ENCODE data around the gene USP49. TPM values are rescaled to one million over a fixed set of nuclear protein-coding genes. Genes with fewer than 3 reads are reported as not detected.
"Not testable (repeated sequence)": the region's sequence is repeated elsewhere in the genome, so short reads cannot be mapped to it uniquely, and the experiment has no call there.

USP49 gene
- total RNA-seq, 1 donor from 2014 or later: 2.2 TPM

- no peak for DNase-seq (ENCODE audit: low read depth)
Measured at GRCh38 chr6:41781366-41781730, 113.8 kb downstream of the USP49 start.

DNA sequence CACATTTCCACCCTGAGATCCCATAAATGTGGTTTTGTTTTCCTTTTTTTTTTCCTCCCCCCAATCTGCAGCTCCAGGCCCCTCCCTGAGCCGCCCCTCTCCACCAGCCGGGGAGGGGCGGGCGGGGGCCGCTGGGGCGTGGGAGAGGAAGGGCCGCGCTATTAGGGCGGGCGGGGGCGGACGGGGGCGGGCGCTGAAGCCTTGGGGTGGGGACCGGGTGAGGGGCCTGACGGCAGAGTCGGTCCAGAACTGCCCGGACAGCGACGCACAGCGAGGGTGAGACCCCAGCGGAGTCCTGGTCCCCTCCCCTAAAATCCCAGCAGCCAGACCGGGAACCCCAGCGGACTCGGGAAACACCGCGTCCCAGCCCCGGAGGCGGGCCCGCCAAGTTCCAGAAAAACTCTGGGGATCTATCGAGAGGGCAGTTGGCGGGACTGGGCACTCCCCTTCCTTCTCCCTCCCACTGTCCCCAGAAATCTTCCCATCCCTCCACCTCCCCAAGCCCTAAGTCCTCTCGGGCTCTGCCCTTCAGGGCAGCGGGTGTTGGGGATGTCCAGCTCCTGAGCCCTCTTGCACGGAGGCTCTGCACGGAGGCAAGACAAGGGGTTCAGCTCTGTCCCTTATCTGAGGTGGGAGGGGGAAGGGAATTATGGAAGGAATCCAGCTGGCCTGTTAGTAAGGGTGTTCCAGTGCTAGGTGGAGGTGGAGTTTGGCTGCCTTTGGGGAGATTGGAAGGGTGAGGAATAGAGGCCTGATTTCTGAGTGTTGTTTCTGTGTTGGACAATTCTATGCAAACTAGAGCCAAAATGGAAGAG lies 114.4 kb downstream of the USP49 start, which contains the start of gene PRICKLE4:
Gene PRICKLE4, plus strand, starts transcription at position 232 of the 815 bp plus-strand sequence. CDS start 2,692 bp downstream, outside the sequence.
- DNase-seq (ENCODE audit: low read depth): peak; percentile 38

DNA sequence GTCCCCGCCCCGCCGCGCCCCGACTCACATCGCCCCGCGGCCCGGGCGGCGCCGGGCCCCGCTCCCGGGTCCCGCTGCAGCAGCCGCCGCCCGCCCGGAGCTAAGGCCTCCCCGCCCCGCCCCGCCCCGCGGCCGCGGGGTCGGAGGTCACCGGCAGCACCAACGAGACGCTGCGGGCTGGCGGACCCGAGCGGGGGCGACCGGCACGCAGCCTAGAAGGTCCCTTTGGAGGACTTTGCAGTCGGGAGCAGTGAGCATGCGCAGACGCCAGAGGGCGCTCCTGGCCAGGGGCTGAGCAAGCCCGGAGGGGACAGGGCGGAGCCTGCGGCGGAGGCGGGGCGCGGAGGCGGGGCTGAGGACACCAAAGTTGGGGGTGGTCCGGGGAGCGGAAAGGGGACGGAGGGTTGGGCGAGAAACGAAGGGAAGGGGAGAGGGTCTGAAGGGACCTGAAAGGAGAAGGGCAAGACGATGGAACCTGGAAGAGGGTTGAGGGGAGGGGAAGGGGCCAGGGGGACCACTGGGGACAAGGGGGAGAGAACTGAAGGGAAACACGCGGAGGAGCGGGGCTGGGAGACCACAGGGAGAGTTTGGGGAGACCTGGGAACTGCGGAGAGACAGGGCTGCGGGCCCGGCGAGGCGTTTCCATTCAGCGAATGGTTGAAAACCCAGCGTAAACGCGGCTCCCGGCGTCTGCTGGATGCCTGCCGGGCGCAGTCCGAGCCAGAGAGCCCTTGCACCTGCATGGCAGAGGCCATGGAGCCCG lies 115.2 kb downstream of the USP49 start, which contains the start of gene FRS3:
Gene FRS3, minus strand, starts transcription at position 113 of the 763 bp plus-strand sequence. CDS start 2,913 bp downstream, outside the sequence.
- peak; percentile 97 for DNase-seq (ENCODE audit: low read depth)

GRCh38 chr6:41779336-41779735 lies 115.8 kb downstream of the USP49 start:
- peak; percentile 11 for DNase-seq (ENCODE audit: low read depth)

DNA sequence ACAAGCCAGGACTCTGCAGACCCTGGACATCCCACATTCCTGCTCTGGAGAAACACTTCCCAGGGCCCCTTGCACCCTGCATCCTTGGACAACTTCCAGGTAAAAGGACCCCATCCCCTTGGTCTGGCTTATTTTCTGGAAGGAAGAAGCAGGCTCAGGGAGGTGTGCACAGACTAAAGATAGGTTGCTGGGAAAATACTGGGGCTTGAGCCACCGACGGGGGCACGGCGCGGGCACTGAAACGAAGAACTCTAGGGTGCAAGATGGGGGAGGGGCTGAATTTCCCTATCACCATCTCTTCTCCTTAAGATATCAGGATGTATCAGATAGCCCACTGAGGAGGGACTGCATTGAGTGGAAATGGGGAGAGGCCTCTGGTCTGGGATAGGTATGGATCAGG lies 116.3 kb downstream of the USP49 start:
- no peak for DNase-seq (ENCODE audit: low read depth)

DNA sequence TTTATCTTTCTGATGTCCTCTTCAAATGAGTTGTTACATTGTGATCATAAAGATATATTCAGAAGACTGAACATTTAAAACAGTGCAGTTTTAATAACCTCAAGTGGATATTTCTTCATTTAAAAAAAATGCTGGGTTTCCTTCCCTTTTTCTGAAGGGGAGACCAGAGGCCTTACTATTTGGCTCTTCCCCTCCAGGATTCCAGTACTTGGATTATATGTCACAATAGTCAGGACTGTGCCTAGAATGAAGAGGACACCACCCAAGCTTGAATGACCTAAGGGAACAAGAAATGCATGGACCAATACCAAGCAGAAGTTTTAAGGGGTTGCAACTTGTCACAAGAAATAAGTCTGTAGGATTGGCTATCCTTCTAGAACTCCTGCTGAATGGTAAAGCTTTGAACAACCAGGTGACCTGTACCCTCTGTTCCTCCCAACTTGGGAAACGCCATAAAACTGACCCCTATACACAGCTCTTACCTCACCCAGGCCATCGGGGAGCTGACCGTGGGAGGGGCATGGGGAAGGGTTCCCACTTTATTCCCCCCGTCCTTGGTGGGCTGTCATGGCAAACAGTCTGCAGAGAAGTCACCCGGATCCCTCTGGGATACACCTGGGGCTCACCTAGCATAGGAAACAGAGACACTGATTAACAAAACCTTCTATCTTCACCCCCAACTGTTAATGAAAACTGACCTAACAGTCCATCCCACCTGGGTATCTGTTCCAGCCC lies 117.5 kb downstream of the USP49 start:
- DNase-seq (ENCODE audit: low read depth): no peak

- DNase-seq (ENCODE audit: low read depth): no peak
Measured at GRCh38 chr6:41775293-41775882, 119.8 kb downstream of the USP49 start.

GRCh38 chr6:41774841-41775240 lies 120.3 kb downstream of the USP49 start:
- no peak for DNase-seq (ENCODE audit: low read depth)

- DNase-seq (ENCODE audit: low read depth): no peak
Measured at GRCh38 chr6:41771058-41771983, 123.9 kb downstream of the USP49 start.

DNA sequence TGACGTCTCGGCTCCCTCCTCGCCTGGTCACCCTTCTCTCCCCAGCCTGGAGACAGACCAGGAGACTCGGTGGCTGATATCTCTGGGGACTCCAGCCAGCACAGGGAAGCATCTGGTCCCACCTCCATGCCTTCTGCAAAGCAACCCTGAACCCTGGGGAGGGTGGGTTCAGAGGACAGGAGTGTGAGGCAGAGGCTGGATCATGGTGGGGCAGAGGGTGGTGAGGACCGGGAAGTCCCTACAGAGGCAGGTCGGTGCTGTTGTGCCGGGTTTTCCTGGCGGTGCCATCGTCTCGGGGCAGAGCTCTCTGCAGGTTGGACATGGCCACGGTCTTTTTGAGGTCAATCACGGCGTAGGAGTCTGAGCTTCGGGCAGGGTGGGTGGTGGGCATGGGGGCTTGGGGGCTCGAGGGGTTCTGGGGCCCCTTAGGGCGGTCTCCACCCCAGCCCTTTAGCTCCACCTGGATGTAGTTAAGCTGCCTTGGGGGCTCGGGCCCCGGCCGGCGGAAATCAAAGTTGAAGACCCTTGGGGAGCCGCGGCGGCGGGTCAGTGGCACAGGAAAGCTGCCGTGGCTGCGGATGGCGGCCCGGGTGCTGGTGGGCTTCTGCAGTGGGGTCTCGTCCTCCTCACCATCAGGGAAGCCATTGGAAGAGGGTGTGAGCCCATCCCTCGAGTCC lies 124.7 kb downstream of the USP49 start:
- DNase-seq (ENCODE audit: low read depth): no peak

DNA sequence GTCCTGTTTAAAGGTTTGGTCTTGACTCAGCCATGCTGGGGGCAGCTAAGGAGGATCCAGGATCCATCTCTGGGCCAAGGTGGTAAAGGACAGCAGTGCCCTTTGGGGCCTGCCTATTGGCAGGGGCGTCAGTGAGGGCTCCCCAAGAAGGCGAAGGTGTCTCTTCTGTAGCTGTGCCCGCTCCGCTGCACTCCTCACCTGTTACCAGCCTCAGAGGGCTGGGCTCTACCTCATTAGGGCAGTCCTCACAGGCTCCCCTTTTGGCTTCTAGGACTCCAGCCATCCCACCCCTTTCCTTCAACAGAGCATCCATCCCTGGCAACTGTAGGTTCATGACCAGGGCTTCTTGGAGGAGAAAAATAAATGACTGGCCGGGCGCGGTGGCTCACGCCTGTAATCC lies 125.8 kb downstream of the USP49 start:
- no peak for DNase-seq (ENCODE audit: low read depth)

- DNase-seq (ENCODE audit: low read depth): no peak
Measured at GRCh38 chr6:41768545-41769308, 126.4 kb downstream of the USP49 start.

DNA sequence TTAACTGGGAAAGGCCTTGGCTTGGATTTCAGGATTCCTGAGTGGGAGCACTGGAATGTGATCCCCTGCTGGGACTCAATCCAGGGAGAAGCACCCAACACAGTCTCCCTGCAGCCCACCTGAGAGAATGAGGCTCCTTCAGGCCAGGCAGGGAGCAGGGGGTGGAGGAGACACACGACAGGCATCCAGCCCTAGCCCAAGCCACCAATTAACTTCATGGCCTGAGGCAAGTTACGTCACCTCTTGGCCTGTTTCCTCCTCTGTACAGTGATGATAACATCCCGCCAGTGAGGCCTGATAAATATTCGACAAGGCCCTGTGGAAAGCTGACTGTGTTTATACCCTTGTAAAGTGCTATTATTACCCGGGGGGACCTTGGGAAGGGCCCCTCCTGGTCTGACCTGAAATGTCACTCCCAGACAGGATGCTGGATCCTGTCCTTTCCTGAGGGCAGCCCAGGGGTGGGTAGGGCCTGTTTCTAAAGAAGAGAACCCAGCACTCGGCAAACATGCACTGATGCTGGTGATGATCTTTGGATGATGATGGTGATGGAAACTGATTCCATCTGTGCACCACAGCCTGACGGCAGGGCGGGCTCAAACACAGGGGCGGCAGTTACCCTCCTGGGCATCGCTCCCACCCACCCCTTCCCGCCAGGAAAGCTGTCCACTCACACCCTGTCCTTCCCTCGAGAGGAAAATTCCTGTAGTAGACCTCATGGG lies 127.9 kb downstream of the USP49 start:
- DNase-seq (ENCODE audit: low read depth): no peak

GRCh38 chr6:41766043-41766664 lies 129.0 kb downstream of the USP49 start:
- DNase-seq (ENCODE audit: low read depth): not testable (repeated sequence)

- no peak for DNase-seq (ENCODE audit: low read depth)
Measured at GRCh38 chr6:41763470-41763869, 131.7 kb downstream of the USP49 start.

GRCh38 chr6:41759905-41760579 lies 135.1 kb downstream of the USP49 start:
- DNase-seq (ENCODE audit: low read depth): no peak

Data from myocyte (in vitro differentiated cells).